PC-3 (cell line): ENCODE results near the gene SFSWAP.

ENCODE experiments used
- EZH2 ChIP-seq: fragments of 300-600 bp; sonication (generic); IDR thresholded peaks from one replicate; pipeline ENCODE4 v1.6.1; 2017; ENCODE audit warnings: antibody characterized with exemption, mild to moderate bottlenecking, low read length; ENCODE audit not compliant: unreplicated experiment
- EZH2phosphoT487 ChIP-seq: fragments of 300-600 bp; sonication (generic); IDR thresholded peaks from 2 replicates; pipeline ENCODE4 v1.6.1; 2018; ENCODE audit warnings: mild to moderate bottlenecking, antibody characterized with exemption, low read length, borderline replicate concordance
- TF ChIP-seq, protein P1 (sequence below): fragments of 300-600 bp; sonication (generic); conservative IDR thresholded peaks from 2 replicates; pipeline ENCODE4 v1.5.1; 2017; ENCODE audit warnings: antibody characterized with exemption, low read depth, mild to moderate bottlenecking, low read length

DNA sequence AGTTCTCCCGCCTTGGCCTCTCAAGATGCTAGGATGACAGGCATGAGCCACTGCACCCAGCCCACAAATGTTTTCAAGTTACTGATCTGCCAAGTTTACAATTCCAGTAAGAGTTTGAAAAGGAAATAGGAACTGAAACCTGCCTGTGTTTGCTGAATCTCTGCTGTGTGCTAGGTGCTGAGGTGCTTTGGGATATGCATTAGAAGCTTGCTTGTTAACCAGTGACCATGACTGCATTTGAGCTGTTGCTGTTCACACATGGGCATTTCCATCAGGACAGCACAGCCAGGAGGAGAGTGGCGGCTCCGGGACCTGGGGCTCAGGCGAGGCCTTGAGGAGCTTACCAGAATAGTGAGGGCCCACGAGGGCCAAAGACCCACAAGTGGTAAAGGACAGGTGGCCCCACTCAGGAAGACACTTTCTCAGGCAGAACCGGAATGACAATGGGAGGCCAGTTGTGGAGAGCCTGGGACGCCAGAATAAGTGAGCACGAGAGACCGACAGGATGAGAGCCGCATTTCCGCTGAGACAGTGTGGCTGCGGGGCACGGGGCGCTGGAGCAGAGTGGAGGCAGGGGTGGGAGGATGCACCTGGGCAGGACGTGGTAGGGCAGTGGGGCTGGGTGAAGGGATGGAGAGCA, 62.8 kb downstream of the SFSWAP start:
- TF ChIP-seq, protein P1, sequence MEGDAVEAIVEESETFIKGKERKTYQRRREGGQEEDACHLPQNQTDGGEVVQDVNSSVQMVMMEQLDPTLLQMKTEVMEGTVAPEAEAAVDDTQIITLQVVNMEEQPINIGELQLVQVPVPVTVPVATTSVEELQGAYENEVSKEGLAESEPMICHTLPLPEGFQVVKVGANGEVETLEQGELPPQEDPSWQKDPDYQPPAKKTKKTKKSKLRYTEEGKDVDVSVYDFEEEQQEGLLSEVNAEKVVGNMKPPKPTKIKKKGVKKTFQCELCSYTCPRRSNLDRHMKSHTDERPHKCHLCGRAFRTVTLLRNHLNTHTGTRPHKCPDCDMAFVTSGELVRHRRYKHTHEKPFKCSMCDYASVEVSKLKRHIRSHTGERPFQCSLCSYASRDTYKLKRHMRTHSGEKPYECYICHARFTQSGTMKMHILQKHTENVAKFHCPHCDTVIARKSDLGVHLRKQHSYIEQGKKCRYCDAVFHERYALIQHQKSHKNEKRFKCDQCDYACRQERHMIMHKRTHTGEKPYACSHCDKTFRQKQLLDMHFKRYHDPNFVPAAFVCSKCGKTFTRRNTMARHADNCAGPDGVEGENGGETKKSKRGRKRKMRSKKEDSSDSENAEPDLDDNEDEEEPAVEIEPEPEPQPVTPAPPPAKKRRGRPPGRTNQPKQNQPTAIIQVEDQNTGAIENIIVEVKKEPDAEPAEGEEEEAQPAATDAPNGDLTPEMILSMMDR: no peak
- TF ChIP-seq EZH2 (no peak), EZH2phosphoT487 (no peak)
